HG02981 (cell line): Measurements from ENCODE around the gene PSMA6.
"Not testable (repeated sequence)": the region's sequence is repeated elsewhere in the genome, so short reads cannot be mapped to it uniquely, and the experiment has no call there.

ENCODE experiments used
- ATAC-seq: cut with Tn5 transposase; IDR thresholded peaks from one replicate; pipeline ENCODE4 v1.9.1; 2021; ENCODE audit warnings: mild to moderate bottlenecking, moderate library complexity; ENCODE audit not compliant: unreplicated experiment

The PSMA6 gene

DNA sequence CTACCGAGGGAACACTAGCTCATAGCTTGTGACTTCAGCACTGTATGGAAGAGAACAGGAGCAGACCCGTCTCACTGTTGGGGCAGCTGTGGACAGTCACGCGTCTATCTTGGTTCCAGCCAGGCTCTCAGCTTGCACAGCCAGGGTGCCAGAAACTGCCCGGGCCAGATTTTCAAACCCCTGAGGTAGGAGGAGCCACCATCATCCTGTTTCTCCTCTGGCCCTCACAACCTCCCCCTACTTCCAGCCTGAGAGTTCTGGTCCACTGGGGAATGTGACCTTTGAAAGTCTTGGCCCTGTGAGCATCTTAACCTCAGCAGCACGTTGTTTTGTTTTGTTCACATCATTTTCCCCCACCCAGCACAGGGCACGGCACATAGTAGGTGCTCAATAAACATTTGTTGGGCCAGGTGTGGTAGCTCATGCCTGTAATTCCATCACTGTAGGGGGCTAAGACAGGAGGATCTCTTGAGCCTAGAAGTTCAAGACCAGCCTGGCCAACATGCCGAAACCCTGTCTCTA is 50.4 kb downstream of the PSMA6 start:
- no peak for ATAC-seq

DNA sequence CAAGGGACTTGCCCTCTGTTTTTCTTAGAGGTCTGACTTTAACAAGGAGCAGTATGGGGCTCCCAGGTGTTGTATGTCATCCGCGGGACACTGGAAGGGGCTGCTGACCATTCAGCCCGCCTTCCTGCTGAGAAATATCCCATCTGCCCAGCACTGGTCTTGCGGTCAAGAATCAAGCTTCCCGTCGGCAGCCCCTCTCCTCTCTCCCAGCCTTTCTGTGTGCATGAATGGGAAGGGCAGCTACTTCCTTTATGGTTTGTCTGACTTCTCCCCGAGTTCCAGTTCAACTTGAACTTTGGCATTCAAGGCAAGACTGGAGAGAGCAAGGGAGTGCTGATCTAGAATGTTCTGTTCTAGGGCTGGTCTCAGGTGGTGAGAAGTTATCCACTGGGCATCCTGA is 51.5 kb downstream of the PSMA6 start:
- ATAC-seq: no peak

DNA sequence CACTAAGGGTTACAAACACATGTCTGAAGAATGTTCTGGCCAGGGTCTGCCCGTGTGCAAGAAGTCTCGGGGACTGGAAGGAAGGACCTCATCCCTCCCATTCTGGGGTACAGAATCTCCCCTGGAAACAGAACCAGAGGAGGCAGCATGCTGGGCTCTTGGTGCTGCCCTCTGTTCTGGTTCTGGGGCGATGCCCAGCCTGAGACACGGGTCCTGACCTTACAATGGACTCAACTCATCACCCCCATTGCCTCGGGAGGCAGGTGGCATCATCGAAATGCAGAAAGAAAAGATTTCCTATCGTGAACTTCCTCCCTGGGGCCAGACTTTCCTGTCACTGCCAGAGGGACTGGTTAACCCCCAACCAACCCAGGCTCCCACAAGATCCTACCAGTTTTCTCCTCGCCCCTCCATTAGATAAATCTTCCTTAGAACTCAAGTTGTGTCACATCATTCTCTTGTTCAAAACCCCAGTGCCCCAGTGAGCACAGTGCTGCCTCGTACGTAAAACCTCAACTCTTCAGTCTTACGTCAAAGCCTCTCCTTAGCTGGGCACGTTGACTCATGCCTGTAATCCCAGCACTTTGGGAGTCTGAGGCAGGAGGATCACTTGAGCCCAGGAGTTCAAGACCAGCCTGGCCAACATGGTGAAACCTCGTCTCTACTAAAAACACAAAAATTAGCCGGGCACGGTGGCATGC is 52.1 kb downstream of the PSMA6 start:
- no peak for ATAC-seq

DNA sequence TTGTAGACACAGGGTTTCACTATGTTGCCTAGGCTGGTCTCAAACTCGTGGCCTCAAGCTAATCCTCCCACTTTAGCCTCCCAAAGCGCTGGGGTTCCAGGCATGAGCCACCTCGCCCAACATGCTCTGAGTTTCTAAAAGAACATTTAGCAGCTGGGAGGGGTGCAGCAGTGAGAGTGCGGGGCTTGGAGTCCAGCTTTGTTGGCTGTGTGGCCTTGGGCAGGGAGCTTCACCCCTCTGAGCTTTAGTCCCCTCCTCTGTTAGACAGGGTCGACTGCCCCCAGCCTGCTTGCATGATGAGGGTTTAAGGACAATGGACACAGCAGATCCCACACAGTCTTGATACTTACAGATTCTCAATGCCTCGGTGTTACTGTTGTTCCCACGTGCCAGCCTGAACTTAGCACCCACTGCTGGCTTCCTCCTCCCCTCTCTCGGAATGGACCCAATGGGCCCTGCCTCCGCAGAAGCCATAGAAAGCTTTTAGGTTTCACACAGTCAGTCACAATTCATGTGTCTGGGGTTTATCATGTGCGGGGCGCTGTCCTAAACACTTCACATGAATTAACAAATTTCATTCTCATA is 54.6 kb downstream of the PSMA6 start:
- ATAC-seq: no peak

DNA sequence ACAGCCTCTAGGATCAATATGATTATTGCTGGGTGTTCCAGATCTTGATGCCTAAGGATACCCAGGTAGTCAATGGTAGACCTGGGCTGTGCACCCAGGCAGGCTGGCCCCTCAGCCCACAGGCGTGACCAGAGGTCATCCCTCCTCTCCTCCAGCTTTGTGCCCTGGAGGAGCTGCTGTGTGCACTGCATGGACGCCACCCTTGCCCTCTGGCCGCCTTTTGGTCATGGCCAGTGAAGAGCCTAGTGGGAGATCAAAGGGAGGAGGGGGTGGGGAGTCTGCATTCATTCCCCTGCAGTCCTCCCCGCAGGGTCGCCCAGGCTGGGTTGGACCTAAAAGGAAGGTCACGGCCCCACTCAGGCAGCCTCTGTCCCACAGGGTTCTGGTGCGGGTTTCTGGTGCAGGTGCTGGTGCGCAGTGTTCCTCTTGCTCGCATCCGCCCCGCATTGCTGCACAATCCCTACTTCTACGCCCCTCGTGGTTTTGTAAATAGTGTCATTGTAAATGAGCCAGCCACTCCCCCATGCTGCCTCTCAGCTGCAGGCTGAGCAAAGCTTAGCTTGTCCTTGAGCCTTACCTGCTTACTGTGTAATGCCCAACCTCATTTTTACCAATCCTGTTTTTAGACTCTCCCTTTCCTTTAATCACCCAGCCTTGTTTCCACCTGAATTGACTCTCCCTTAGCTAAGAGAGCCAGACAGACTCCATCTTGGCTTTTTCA is 55.3 kb downstream of the PSMA6 start:
- ATAC-seq: no peak

DNA sequence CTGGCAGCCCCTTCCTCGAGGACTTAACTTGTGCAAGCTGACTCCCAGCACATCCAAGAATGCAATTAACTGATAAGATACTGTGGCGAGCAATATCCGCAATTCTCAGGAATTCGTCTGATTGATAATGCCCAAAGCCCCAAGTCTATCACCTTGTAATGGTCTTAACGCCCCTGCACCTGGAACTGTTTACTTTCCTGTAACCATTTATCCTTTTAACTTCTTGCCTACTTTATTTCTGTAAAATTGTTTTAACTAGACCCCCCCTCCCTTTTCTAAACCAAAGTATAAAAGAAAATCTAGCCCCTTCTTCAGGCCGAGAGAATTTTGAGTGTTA is 55.8 kb downstream of the PSMA6 start:
- not testable (repeated sequence) for ATAC-seq

DNA sequence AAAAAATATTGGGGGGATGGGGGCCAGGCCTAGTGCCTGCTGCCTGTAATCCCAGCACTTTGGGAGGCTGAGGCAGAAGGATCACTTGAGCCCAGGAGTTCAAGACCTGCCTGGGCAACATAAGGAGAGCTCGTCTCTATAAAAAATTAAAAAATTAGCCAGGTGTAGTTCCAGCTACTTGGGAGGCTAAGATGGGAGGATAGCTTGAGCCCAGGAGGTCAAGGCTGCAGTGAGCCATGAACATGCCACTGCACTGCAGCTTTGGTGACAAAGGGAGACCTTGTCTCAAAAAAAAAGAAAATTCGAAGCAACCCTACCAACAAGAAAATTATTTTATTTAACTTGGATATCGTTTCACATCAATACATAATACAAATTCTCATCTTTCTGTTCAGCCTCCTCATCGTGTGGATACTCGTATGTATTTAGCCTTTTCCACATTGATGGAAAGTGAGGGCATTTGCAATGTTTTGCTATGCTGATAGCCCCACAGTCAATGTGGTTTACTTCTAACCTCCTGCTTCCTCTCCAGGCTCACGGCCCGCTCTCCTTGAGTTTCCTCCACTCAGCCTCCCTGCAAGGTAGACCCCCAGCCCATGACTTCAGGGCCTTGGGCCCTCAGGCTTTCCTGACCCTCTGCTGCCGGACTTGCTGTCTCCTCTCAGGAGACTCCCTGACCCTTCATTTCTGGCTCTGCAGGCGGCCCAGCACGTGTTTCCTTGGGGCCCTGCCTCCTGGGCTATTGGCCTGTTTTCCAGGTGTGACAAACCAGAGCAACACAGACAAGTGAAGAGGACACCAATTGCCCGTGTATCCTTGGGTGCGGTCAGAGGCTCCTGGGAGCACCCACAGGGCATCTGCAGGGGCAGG is 57.5 kb downstream of the PSMA6 start:
- no peak for ATAC-seq

DNA sequence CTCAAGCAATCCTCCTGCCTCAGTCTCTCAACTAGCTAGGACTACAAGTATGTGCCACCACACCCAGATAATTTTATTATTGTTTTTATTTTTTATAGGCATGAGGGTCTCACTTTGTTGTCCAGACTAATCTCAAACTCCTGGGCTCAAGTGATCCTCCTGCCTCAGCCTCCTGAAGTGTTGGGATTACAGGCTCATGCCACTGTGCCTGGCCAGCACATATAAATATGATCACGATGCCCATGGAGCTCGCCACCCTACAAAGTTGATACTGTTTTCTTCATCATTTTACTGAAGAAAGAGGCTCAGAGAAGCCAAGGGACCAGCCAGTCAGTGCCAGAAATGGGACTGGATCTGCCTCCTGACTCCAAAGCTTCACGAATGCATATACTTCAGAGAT is 59.3 kb downstream of the PSMA6 start:
- no peak for ATAC-seq

DNA sequence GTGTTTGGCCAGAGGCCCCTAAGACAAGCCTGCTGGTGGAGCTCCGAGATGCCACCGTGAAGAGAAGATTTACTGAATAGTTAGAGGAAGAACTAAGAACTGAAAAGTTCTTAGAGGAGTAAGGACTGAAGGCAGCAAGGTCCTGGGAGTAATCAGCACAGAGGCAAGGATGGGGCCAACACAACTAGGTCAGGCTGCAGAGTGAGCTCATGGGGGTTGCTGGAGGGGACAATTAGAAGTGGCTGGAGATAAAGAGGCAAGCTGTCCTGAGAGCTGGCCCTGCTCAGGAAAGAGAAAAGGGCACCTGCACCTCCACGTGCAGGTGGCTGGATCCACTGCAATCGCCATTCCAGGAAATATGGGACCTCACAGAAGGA is 59.7 kb downstream of the PSMA6 start:
- no peak for ATAC-seq

DNA sequence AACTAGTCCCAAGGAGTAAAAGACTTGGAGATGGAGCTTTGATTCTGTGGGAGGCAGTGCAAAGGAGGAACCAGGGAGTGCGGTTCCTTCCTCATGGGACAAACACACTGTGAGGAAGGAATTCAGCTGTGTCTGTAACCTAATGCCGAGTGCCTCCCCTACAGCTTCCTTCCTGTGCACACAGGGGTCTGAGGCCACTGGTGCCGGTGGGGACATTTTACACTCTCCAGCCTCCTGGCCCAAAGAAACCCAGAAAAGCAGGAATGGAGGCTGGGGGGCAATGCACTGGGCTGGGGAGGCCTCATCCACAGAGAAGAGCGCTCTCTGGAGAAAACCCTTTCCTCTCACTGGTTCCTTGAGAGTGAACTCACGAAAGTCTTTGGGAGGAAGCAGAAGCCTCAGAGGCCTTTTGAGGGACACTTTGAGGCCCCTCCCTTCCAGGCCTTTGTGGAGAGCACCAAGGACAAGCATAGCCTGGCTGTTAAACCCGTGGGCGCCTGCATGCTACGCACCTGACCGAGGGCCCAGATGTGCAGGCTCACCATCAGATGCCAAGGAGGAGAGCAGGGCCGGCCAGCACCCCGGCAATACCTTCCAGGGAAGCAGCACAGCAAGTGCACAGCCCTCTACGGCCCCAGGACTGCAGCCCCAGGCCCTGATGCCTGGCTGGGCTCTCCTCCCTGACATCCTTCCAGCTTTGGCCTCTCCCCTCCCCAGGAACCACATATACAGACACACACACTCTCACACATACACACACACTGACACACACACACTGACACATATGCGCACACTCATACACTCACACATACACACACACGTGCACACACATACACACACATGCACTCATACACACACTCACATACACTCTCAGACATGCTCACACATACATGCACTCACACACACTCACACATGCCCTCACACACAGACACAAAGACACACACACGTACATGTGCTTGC is 60.4 kb downstream of the PSMA6 start:
- ATAC-seq: no peak

DNA sequence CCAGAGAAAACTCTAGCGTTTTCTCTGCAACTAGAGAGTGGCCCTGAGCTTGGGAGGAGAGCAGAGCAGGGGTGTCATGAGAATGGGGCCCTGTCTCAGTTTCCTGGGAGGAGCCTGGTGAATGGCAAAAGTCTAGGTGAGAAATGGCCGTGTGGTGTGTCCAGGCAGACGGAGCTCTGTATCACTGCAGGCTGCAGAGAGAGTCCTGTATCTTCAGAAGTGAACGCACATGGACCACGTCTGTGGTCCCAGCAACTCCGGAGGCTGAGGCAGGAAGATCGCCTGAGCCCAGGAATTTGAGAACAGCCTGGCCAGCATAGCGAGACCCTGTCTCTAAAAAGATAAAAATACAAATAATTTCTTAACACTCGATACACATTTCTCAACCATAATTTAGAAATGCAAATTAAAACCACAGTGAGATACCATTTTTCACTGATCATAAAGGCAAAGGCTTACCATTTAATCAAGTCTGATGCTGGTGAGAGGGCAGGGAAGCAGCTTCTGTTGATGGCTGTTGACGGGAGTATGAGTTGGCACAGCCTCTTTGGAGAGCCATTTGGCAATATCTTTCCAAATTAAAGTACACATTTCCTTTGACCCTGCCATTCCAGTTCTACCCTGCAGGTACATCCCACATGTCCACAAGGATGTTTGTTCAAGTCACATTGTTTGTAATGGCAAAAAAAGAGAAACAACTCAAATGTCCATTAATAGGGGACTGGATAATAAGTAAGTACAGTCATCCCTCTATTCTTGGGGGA is 61.4 kb downstream of the PSMA6 start:
- ATAC-seq: no peak

DNA sequence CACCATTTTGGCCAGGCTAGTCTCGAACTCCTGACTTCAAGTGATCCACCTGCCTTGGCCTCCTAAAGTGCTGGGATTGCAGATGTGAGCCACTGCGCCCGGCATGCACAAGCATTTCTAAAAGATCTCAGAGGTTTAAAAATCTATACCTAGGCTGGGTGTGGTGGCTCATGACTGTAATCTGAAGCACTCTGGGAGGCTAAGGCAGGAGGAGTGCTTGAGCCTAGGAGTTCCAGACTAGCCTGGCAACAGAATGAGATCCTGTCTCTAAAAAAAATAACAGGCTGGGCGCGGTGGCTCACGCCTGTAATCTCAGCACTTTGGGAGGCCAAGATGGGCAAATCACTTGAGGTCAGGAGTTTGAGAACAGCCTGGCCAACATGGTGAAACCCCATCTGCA is 63.1 kb downstream of the PSMA6 start:
- not testable (repeated sequence) for ATAC-seq

DNA sequence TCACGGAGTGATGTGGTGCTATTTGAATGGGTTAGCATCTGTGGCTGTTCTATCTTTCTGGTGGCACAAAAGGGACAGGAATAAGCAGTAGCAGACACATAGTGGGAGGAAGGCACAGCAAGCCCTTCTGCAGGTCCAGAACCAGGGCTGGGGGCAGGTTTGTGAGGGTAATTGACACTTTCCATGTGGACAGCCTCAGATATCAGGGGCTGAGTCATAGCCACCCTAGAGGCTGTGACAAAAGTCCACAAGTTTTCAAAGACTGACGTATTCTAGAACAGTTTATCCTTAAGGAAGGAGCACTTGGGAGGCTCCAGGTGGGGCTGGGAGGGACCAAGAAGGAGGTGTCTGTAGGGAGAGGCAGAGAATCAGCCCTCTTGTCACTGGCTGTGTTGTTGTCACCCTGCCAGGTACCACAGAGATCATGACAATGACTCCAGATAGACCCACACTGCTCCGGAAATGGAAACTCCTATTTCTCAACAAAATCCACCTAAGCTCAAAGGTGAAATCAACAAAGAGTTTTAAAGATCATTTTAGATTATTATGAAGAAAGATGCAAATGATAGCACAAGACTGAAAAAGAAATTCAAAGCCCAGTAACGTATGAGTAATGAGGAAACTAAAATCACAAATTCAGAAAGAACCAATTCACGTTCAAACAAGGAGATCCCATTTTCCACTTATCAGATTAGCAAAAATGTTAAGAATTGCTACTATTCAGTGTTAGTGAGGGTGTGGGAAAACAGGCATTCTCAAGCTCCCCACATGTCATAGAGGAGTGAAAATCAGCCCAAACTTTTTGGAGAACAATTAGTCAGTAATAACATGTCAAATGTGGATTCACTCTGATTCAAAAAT is 64.0 kb downstream of the PSMA6 start:
- no peak for ATAC-seq

DNA sequence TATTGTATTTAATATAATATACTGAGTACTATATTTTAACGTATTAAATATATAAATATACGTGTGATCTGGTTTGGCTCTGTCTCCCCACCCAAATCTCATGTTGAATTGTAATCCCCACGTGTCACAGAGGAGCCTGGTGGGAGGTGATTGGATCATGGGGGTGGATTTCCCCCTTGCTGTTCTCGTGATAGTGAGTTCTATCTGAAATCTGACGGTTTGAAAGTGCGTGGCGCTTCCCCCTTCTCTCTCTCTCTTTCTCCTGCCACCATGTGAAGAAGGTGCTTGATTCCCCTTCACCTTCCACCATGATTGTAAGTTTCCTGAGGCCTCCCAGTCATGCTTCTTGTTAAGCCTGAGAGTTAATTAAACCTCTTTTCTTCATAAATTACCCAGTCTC is 67.5 kb downstream of the PSMA6 start:
- not testable (repeated sequence) for ATAC-seq

DNA sequence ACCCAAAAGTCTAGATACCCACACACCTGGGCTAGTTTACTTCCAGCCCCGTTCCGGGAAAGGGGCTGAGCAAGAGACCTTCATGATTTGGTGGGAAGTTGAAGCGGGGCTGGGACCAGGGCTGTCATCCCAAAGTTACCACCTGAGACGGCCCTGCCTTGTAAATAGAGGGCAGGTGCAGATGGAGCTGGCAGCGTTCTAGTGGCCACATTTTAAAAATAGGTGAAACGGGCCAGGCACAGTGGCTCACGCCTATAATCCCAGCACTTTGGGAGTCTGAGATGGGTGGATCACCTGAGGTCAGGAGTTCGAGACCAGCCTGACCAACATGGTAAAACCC is 68.9 kb downstream of the PSMA6 start:
- ATAC-seq: no peak

DNA sequence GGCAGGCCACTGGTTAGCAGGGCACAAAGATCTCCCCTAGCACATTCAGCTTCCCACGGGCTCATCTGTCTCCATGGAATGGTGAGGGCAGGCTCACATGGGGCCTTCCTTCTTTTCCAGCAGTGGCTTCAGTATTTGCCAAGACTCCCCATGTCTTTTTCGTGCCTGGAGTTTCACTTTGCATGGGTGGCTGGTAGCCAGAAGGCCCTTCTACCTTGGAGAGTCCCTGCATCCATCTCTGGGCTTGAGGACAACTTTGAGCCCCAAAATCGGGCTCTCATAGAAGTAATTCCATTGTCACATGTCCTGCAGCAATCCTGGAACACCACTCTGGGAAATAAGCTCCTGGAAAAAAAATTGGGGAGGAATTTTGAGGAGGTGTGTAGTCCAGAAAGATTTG is 70.3 kb downstream of the PSMA6 start:
- ATAC-seq: no peak

DNA sequence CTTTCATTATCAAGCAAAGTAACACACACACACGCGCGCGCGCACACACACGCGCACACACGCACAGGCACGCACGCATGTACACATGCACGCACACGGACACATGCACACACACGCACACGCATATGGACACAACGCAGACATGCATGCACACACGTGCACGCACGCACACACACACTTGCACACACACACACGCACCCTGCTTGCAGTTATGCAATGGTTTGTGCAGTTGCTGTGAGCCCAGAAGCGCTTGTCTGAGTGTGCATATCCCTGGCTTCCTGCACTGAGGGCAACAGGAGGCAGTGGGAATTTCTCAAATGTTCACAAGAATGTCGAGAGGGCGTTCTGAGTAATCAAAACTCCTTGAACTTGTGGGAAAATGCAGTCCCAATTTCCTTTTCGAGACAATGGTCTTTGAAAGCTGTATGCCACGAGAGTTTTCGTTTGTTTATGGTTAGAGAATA is 70.8 kb downstream of the PSMA6 start:
- ATAC-seq: no peak
